Endothelial cell of umbilical vein (primary cell): ENCODE results near the gene MTARC1. TPM values are rescaled to one million over a fixed set of nuclear protein-coding genes. Genes with fewer than 3 reads are reported as not detected.

Source experiments
- BruUV-seq: library from RNA; stranded (reverse); fragments of 400-500 nt; replicated peaks from 2 replicates; lab custom pipeline; 2021; lab: Mats Ljungman, UMichigan
- CTCF ChIA-PET: fragments of 300-600, 350-600 bp; sonication (Branson Sonifier 250); formaldehyde crosslinking; loops from one replicate; lab custom pipeline; 2021; ENCODE audit warnings: antibody characterized with exemption, inconsistent platforms; lab: Charles Lee
- POLR2A ChIA-PET: fragments of 300-600, 350-600 bp; sonication (Branson Sonifier 250); formaldehyde crosslinking; loops from one replicate; lab custom pipeline; 2021; ENCODE audit warnings: antibody characterized with exemption, inconsistent platforms; lab: Charles Lee
- DNase-seq: peaks from one replicate; pipeline ENCODE4 v3.0.0-alpha.2; 2011; ENCODE audit warnings: low read depth, low spot score
- FAIRE-seq: peaks from 2 replicates; lab custom pipeline; 2011; peaks lifted over from hg19 to GRCh38; lab: Jason Lieb, UNC
- H2AFZ ChIP-seq: 2 replicates; pipeline ENCODE4 v1.6.0; 2012; ENCODE audit warnings: low read depth, low read length, control low read depth, inconsistent platforms
- H3K27ac ChIP-seq: 2 replicates; pipeline ENCODE4 v1.5.1; 2011; ENCODE audit warnings: low read depth, mild to moderate bottlenecking, control low read depth, low read length, moderate library complexity; ENCODE audit not compliant: insufficient read depth
- H3K27me3 ChIP-seq, 2 experiments: 2 replicates each; pipeline versions ENCODE4 v1.6.0 to v1.6.1; 2011; ENCODE audit warnings: low read length in 2 of 2, mixed read lengths in 1 of 2; ENCODE audit not compliant: control insufficient read depth in 2 of 2, insufficient read depth in 2 of 2
- H3K36me3 ChIP-seq, 2 experiments: 2 replicates in 1 of 2; 3 replicates in 1 of 2; pipeline ENCODE4 v1.5.1; 2011; ENCODE audit warnings: low read length in 2 of 2, mild to moderate bottlenecking in 1 of 2, moderate library complexity in 1 of 2; ENCODE audit not compliant: control insufficient read depth in 2 of 2, insufficient read depth in 2 of 2; ENCODE audit errors: extremely low read depth in 1 of 2
- H3K4me1 ChIP-seq: 3 replicates; pipeline ENCODE4 v1.5.1; 2011; ENCODE audit warnings: mild to moderate bottlenecking, low read length; ENCODE audit not compliant: control insufficient read depth, insufficient read depth; ENCODE audit errors: extremely low read depth
- H3K4me2 ChIP-seq: 2 replicates; pipeline ENCODE4 v1.6.1; 2011; ENCODE audit warnings: low read length, control low read depth, mixed read lengths; ENCODE audit not compliant: insufficient read depth
- H3K4me3 ChIP-seq, 3 experiments: fragments of 200-600 bp in 1 of 3; sonication (generic), shearing (Covaris generic) in 1 of 3; replicated peaks in 1 of 3; 2 replicates each; pipeline ENCODE4 v1.5.1; 2011 to 2016; ENCODE audit warnings: control low read depth in 3 of 3, low read length in 3 of 3, mild to moderate bottlenecking in 2 of 3, inconsistent platforms in 1 of 3, low read depth in 1 of 3, moderate library complexity in 1 of 3; ENCODE audit not compliant: insufficient read depth in 1 of 3
- H3K79me2 ChIP-seq: 2 replicates; pipeline ENCODE4 v1.6.0; 2012; ENCODE audit warnings: low read length, inconsistent platforms; ENCODE audit not compliant: control insufficient read depth, insufficient read depth
- H3K9ac ChIP-seq: replicated peaks from 2 replicates; pipeline ENCODE3; 2011; ENCODE audit warnings: low read length, control low read depth; ENCODE audit not compliant: insufficient read depth; ENCODE audit errors: extremely low read depth
- H3K9me1 ChIP-seq: replicated peaks from 3 replicates; pipeline ENCODE4 v1.6.0; 2011; ENCODE audit warnings: mild to moderate bottlenecking, low read length; ENCODE audit not compliant: control insufficient read depth, insufficient read depth; ENCODE audit errors: extremely low read depth
- H3K9me3 ChIP-seq: replicated peaks from 2 replicates; pipeline ENCODE4 v1.5.1; 2012; ENCODE audit warnings: low read length, inconsistent platforms; ENCODE audit not compliant: control insufficient read depth, insufficient read depth
- H4K20me1 ChIP-seq: replicated peaks from 2 replicates; pipeline ENCODE3; 2011; ENCODE audit warnings: mild to moderate bottlenecking, low read length; ENCODE audit not compliant: control insufficient read depth, insufficient read depth; ENCODE audit errors: extremely low read depth
- EZH2 ChIP-seq: IDR thresholded peaks from 2 replicates; pipeline ENCODE4 v1.6.1; 2012; ENCODE audit warnings: borderline replicate concordance, low read depth, mild to moderate bottlenecking, moderate library complexity, low read length, inconsistent platforms; ENCODE audit not compliant: severe bottlenecking
- FOS ChIP-seq: IDR thresholded peaks from 2 replicates; pipeline ENCODE4 v1.6.1; 2011; ENCODE audit warnings: mild to moderate bottlenecking, low read length, moderate library complexity, borderline replicate concordance; ENCODE audit not compliant: insufficient read depth
- GATA2 ChIP-seq: IDR thresholded peaks from 2 replicates; pipeline ENCODE4 v1.7.0; 2011; ENCODE audit warnings: low read depth, mild to moderate bottlenecking, moderate library complexity, mixed read lengths, low read length; ENCODE audit not compliant: insufficient read length, insufficient read depth
- JUN ChIP-seq: IDR thresholded peaks from 2 replicates; pipeline ENCODE4 v1.6.1; 2011; ENCODE audit warnings: borderline replicate concordance, low read depth; ENCODE audit not compliant: insufficient read length, insufficient read depth
- MYC ChIP-seq: IDR thresholded peaks from one replicate; pipeline ENCODE4 v1.6.1; 2011; ENCODE audit warnings: mild to moderate bottlenecking, low read depth, low read length
- POLR2A ChIP-seq: IDR thresholded peaks from 2 replicates; pipeline ENCODE4 v1.6.1; 2012; ENCODE audit warnings: low read depth, mild to moderate bottlenecking, control low read depth, low read length
- POLR2AphosphoS5 ChIP-seq: IDR thresholded peaks from 2 replicates; pipeline ENCODE4 v1.6.1; 2012; ENCODE audit warnings: low read depth, mild to moderate bottlenecking, control low read depth, low read length, moderate library complexity; ENCODE audit not compliant: insufficient read depth
- dilution Hi-C: fragments of 300-500 bp; cut with MboI; formaldehyde crosslinking; loops from one replicate; pipeline ENCODE4 v1.15.0; 2019; ENCODE audit warnings: low sequenced_read_pairs; ENCODE audit not compliant: extremely low pct_ligation_motif_present
- intact Hi-C: fragments of 100-400 bp; cut with micrococcal nuclease; formaldehyde crosslinking; loops from one replicate; pipeline ENCODE4 v1.10.0; 2022
- polyA plus RNA-seq, 4 experiments: library from polyadenylated mRNA; depleted of rRNA in 3 of 4; stranded (reverse) in 3 of 4; unstranded in 1 of 4; fragments of >200 nt; gene quantifications; 2 replicates each; pipeline versions ENCODE4 v1.2.1 to v1.2.3, GENCODE V29; 2011 to 2012; ENCODE audit warnings: missing spikeins in 1 of 4
- total RNA-seq: library from RNA; stranded (reverse); gene quantifications from 2 replicates; pipeline ENCODE4 v1.2.3, GENCODE V29; 2021
- TF ChIP-seq, protein P1 (sequence below): IDR thresholded peaks from 2 replicates; pipeline ENCODE4 v1.6.1; 2011; ENCODE audit not compliant: insufficient read depth, insufficient read length
- TF ChIP-seq, protein P2 (sequence below), 2 donors: IDR thresholded peaks; 1 replicate in 1 of 2; 2 replicates in 1 of 2; pipeline ENCODE4 v1.5.1; 2011; ENCODE audit warnings: low read length in 2 of 2, mild to moderate bottlenecking in 2 of 2, moderate library complexity in 2 of 2, control low read depth in 1 of 2, inconsistent platforms in 1 of 2, low read depth in 1 of 2; ENCODE audit not compliant: insufficient read depth in 1 of 2; ENCODE audit errors: extremely low read depth in 1 of 2

MTARC1 gene
- total and polyA plus RNA-seq, 2 donors (not counting 3 experiments of a cell fraction or from before 2014, with no cell fraction given), result 0.43 to 3.5 TPM

GRCh38 chr1:220742520-220742919 is 44.2 kb upstream of the MTARC1 start:
- ChIA-PET CTCF (interaction anchor here (3.5 kb wide), 1 partner anchor 9 kb away, joined by 19 read pairs; no protein-coding TSS in a partner anchor), POLR2A (no interaction called here)
- Histone ChIP-seq H3K4me3 (no peak overlapping the region), H4K20me1 (no peaks in the 10 kb centered on the region), H3K79me2 (no peaks in the 10 kb centered on the region), H2AFZ (no peak overlapping the region), H3K9me3 (no peaks in the 10 kb centered on the region), H3K36me3 (no peaks in the 10 kb centered on the region), H3K27me3 (no peaks in the 10 kb centered on the region), H3K4me2 (no peak overlapping the region), H3K9ac (no peak overlapping the region), H3K27ac (no peak overlapping the region), H3K4me1 (peaks cover under 1% of the 10 kb centered on the region), H3K9me1 (no peaks in the 10 kb centered on the region)
- no peak for FAIRE-seq
- BruUV-seq, result no TSS peak
- TF ChIP-seq JUN (no peak), POLR2A (no peak), POLR2AphosphoS5 (no peak), FOS (no peak), EZH2 (no peak), MYC (no peak), GATA2 (no peak)
- TF ChIP-seq, protein P1, sequence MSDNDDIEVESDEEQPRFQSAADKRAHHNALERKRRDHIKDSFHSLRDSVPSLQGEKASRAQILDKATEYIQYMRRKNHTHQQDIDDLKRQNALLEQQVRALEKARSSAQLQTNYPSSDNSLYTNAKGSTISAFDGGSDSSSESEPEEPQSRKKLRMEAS, result no peak
- TF ChIP-seq, protein P2, sequence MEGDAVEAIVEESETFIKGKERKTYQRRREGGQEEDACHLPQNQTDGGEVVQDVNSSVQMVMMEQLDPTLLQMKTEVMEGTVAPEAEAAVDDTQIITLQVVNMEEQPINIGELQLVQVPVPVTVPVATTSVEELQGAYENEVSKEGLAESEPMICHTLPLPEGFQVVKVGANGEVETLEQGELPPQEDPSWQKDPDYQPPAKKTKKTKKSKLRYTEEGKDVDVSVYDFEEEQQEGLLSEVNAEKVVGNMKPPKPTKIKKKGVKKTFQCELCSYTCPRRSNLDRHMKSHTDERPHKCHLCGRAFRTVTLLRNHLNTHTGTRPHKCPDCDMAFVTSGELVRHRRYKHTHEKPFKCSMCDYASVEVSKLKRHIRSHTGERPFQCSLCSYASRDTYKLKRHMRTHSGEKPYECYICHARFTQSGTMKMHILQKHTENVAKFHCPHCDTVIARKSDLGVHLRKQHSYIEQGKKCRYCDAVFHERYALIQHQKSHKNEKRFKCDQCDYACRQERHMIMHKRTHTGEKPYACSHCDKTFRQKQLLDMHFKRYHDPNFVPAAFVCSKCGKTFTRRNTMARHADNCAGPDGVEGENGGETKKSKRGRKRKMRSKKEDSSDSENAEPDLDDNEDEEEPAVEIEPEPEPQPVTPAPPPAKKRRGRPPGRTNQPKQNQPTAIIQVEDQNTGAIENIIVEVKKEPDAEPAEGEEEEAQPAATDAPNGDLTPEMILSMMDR (IDR thresholded peaks at IDR 0.05; ENCODE audit: extremely low read depth in 1 of 2, insufficient read depth in 1 of 2, low read depth in 1 of 2, low read length in 2 of 2), result no peak
- no peak for DNase-seq
- intact Hi-C loops (no loop called here), dilution Hi-C loops (no loop called here)
